NOMO-1 treated with dmso at 0.1 percent for 144 hours (cell line): ENCODE data around the gene BCL2.

Source experiments
- DNase-seq: peaks from one replicate; lab custom pipeline; 2025; ENCODE audit not compliant: unreplicated experiment; lab: John Stamatoyannopoulos, UW

BCL2 gene

DNA sequence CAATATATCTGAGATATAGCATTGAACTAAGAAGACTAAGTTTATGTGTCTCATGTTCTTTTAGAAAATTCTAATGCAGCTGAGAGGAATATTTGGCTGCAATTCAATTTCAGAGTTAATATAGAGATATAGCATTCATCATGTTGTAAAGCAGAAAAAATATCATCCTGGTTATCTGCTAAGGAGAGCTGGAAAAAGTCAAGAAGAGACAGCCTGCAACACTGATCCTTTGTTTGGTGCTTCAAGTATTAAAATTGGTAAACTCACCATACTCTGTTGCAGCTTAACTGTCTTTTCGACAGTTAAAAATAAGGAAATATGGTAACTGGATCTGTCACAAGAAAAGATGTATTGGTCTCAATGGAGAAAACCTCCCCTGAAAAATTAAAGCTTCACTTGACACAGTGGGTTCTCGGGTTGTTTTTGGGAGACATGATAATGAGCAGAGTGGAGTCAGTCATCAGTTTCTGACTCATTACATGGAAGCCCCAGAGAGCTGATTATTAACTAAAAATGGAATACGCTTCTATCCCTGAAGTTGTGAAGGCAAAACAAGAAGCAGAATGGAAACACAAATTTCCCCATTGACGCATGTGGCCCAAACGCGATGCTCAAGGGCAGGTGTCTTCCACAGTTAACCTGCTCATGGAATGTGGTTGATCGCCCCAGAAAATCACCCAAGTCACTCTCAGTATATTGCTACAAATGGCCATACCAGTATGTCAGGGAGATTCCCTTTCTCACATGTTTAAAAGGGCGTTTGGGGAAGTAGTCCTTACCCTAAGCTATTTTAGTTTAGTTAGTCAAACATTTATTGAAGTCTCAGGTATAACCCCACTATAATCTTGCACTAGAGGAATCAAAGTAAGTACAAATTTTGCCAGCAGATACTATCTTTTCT is 8.2 kb downstream of the BCL2 start:
- no peak for DNase-seq

DNA sequence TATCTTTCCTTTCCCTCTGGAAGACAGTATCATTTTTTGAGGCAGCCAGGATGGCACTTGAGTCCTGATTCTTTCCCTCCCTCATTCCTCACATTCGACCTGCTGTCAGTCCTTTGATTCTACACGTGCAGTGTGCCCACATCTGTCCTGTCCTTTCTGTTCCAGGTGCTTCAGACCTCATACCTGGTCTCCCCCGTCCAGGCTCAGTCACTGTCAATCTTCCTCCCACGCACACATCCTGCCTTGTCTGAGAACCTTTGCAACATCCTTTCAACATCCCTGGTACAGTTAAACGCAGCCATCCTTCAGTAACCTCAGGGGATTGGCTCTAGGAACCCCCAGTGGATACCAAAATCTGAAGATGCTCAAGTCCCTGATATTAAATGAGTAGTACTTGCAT is 10.1 kb downstream of the BCL2 start:
- DNase-seq, result no peak

DNA sequence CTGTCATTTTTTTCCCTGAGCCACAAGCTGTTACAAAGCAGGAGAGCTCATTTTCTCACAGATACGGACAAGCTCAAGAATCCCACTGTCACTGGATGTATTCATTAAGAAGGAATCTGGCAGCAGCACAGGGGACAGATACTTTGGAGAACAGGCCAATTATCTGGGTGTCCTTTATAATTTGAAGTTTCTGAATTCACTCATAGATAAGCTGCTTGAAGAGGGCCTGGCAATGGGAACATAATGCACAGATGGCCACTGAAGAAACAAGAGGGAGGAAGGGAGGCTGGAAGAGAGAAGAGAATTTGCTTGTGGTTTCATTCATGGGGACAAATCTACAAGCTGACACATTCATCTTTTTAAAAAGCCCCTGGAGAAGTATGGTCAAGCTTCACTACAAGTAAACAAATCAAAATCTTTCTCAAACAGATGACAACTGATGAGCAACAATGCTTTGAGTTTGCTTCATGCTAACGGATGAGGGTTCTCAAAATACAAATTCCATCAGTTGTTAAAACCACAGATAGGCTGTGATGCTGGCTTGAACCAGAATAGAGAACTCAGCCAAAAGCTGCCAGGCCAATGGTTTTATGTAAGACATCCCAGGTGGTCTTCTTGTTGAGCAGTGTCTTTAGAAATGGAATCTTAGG is 11.9 kb downstream of the BCL2 start:
- no peak for DNase-seq

DNA sequence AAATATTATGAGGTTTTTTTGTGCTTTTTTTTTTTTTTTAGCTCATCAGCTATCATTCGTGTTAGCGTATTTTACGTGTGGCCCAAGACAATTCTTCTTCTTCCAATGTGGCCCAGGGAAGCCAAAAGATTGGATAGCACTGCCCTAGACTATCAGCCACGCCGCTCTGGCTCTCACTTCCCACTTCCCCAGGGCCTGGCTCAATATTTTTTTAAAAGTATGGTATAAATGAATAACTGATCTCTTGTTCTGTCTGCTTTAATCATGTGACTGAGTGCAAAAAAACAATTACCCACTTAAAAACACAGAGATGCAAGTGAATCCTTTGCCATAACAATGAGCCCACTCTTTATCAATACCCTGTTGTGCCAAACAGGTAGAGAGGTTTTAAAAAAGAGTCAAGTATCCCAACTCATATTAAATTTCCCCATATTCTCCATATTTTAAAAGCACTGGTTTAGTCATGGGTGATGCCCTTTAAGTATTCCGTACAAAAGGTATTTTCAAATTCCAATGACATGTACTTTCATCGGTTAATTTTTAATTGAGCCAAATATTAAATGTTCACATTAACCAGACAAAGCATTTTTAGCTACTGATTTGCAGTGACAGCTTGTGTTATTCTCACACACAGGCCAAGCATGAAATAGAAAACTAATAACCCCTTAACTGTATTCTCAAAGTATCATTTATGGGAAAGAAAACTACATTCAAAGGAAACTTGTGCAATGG is 12.6 kb downstream of the BCL2 start:
- DNase-seq, result no peak

DNA sequence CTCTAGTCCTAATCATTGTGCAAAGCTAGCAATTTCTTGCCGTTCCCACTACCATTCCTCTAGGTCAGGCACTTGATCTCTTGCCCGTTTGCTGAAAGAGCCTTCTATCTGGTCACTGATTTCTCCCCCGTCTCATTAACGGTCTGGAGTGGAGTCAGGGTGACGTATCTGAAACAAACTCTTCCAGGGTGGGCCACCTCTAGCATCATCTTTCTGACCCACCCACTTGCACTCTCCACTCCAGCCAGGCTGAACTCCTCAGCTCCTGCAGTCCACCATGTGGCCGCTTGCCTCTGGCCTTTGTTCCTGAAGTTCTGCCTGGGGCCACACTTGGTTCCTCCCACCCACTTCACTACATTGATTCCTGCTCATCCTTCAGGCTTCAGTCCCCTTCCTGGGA is 13.3 kb downstream of the BCL2 start:
- DNase-seq, result no peak

DNA sequence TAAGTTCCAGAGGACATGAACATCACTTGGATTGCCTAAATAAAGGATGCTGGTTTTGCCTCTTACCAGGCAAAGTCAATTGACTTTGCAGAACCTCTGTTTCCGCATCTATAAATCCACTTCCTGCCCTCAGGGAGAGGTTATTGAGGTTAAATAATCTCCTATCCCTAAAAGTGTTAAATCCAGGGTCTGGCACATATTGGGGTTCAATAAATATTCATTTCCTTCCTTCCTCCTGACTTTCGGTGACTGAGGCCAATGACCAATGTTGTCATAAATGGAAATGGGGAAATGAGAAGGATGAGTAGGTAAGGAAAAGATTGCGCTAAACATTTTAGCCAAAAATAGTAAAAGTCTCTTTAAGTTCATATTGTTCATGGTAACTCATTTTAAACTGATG is 16.0 kb downstream of the BCL2 start:
- DNase-seq, result no peak

DNA sequence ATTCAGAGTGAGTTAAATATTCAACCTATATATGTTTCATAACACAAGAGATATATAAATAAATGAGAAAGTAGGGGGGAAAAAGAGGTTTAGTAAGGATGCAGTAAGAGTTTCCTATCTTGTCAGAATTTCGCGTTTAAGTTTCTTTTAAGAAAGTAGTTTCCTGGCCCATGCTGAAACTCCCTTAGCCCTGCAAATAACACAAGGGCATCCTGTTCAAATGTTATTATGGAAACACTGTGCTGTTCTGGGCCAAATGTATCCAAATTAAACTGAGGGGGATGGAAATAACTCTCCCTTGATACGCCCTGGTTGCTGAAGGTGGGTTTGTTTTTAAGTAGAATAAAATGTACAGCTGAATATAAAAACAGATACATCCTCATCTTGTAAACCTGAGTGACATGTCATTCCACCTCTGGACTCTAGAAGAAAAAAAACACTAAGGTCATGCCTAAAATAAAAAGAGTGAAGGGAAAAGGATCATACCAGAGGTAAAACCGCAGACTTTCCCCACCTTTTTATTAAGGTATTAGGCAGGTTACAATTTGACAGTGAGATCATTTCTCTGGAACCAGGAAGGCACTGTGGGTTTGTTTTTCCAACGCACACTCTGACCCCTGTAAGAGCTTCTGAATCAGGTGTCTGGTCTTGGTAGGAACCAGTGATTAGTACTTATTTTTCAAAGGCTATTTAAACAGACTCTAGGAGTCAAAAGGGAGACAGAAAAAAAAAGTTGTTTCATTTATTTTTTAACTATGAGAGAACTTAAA is 16.7 kb downstream of the BCL2 start:
- DNase-seq, result no peak

DNA sequence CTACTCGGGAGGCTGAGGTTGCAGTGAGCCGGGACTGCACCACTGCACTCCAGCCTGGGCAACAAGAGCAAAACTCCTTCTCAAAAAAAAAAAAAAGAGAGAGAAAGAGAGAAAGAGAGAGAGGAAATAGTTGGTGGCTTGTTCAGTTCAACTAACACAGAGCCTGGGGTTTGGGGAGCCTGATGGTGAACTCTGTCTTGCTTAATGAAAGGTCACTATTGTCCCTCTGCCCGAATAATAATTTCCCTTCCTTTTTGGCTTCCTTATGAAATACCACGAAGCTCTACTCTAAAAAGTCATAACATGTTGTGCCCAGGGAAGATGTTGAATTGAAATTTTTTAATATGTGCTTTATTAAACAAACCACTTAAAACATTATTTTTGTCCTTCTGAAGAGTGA is 17.3 kb downstream of the BCL2 start:
- DNase-seq, result no peak

DNA sequence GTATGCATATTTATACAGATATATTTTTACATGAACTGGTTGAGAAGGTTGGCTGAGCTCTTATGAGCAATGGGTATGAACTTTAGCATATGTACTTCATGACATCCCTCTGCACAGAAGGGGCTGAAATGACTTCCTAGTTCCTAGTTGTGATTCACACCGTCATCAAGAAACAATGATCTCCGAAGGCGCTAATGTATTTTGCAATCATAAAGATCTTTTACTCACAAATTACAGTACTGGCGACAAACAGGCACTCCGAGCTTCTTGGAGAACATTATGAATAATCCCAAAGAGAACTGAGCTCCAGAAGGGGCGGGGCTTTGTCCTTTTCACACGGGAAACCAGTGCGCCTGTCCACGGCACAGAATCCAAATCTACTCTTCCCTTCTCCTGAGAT is 18.1 kb downstream of the BCL2 start:
- DNase-seq, result peak; percentile 67

DNA sequence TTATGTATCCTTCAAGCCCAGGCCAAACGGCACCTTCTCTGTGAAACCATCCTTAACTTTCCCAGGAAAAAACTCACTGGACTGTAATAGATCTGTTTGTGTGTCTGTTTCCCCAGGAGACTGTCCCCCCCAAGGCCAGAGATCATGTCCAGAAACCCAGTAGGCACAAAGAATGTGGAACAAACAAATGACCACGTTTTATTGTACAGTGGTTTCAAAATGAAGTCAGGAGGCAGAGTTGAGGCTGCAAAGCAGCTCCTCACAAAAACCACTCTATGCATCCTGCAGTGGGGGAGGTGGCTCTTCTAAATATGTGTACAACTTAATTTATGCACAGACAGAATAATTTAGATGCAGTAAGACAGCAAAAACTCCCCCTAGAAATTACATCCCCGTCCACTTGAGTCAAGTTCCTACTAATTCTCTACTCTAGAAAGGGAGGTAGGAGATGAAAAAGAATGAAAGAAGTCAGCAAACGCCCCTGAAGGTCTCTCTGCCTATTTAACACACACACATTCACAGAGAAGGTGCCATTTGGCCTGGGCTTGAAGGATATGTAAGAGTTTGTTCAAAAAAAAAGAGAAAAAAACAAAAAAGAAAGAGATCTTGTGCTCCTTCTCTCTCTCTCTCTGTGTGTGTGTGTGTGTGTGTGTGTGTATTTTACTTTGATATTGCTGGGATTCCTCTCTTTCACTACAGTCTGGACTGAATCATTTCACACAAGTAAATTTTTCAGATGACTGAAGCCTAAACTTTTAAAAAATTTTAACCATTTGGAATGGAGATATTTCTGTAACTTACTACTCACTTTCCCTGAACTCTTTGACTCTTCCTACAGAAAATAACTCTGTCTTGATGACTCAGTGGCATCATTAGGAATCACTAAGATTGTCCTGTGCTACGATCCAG is 19.5 kb downstream of the BCL2 start:
- DNase-seq, result no peak

DNA sequence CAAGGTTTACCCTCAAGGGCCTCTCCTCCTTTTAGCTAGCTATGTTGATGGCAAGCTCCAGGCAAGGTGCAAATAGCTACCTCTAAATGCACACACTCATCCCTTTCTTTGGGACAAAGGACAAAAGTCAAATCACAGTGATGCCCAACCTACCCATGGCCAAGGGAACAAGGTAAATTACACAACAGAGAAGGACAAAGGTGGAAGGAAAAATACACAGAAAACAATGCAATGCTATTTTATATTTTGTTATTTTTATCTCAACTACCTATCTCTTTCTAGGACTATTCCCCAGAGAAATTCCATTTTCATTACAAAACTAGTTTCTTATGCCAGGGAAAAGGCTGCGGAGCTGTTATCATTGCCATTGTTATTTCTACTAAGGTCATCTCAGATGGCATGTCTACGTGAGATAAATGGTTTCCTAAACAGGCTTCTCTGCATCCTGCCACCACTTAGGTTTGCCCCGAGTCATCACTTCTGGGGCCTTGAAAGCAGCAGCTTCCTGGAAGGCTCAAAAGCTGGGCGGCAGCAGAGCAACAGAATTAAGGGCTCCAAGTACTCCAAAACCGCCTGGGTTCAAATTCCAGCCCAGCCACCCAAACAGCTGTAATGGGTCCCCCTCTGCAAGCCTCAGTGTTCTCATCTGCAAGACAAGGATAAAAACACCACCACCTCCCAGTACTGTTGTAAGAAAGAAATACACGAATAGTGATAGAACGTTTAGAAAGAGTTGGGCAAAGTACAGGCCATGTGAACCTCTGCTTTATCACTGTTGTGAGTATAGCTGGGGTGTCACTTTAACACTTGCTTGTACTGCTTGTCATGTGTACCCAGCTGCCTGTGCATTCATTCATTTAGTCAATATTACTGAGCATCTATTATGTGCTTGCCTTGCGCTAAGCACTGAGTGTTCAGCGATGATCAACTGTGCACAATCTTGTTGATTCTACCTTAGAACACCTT is 20.9 kb downstream of the BCL2 start:
- no peak for DNase-seq

DNA sequence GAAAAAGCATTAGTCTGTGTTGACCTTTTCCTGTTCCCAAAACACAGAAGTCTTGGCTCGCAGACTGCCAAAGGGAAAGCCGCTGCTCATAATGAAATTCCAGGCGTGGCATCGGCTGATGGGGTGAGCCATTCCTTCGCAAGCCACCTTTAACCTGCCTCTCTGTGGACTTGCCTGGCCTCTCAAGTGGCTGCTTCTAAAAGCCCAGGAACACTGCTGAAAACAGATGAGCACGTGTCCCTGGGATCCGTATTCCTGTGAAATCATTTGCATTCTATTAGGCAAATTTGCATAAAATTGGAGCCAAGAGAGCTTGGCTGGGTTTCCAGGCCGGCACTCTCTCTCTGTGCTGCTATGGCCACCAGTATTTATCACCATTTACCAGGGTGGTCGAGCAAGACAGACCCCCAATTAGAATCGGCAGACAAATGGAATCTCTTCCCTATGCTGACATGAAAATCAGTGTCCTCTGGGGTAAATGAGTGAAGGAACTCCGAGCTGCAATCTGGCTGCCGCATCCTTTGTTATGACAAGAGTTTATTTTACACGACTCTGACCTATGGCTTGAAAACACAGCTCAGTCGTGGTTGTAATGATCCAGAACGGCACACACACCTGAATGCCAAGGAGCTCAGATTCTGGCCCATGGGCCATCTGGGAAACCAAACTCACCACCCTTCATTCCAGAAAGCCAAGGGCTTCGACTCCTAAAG is 21.7 kb downstream of the BCL2 start:
- DNase-seq, result no peak

DNA sequence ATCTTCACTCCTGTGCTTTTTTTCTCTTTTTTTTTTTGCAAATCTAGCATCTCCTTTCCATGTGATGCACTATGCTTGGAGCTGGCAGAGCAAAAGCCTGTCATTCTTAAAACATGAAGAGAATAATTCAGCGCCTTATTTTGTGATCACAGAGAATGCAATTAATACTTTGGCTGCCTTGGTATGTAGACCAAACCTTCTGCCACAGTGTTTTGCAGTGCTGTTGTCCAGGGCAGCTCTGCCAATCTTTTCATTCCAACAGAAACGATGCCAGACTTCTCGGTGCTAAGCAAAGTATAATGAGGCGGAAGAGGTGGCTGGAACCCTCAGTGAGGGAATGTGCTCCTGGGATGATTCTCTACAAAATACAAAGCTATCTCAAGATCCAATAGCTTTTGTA is 25.6 kb downstream of the BCL2 start:
- no peak for DNase-seq

DNA sequence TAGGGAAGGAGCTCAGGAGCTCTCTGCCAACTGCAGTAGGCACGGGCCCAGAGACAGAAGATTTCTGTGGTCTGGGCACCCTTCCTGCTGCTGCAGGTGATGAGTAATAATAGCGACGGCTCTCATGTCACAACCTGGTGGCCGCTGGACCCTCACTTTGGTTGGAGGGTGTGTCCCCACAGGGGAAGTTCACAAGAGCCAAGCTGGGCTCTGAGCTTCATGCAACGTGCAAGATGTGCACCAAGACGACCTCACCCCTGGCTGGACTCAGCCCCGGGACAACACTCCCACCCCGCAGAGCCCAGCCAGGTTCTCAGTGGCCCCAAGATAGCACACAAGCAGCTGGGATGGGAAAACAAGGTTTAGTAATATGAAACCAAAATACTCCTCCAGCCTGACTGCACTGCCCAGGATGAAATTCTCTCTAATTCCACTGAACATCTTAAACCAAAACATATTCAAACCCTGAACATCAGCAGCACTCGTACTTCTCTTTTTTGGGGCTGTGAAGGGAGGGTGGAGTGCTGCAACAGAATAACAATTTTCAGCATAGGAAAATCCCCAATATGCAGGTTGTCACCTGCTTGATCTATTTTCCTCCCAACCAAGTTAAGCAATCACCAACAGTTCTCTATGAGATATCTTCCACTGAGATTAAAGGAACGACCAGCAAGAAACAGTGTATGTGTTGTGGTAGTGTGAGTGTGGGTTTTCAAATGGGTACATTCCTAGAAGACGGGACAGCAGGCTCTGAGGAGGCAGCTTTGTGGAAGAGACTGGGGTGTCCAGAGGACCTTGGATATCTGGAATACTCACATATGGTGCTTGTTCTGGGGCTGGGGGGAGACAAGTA is 26.5 kb downstream of the BCL2 start:
- peak; percentile 63 for DNase-seq

DNA sequence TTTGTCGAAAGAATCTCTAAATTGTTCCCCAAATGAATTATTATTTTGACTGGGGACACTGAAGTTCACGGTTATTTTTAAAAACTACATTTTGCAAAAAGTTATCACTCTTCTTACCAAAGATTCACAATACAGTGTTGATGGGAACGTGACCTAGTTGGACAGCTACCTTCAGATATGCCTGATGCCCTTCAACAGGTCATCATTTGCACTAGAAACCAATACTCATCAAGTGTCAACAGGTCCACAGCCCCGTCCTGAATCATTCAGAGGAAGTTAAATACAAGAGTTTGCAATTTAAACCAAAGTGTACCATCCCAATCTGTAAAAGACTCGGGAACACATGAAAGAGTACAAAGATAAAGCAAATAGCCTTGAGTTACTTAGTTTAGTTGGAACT is 28.3 kb downstream of the BCL2 start:
- DNase-seq, result no peak

DNA sequence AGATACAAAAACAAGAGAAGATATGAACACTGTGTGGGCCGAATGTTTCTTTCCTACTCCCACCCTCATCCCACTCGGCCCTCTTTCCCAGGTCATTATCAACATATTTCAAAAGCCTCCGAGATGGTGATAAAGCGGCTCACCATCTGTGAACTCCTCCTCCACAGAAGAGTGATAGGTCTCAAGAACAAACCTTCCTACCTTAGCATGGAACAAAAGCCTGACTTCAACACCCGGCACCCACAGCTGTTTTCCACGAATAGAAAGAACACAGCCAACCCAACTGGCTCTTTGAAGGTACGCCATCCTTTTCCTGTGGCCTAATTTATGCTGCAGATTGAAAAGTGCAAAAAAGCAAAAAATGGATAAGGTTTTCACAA is 28.8 kb downstream of the BCL2 start:
- no peak for DNase-seq

DNA sequence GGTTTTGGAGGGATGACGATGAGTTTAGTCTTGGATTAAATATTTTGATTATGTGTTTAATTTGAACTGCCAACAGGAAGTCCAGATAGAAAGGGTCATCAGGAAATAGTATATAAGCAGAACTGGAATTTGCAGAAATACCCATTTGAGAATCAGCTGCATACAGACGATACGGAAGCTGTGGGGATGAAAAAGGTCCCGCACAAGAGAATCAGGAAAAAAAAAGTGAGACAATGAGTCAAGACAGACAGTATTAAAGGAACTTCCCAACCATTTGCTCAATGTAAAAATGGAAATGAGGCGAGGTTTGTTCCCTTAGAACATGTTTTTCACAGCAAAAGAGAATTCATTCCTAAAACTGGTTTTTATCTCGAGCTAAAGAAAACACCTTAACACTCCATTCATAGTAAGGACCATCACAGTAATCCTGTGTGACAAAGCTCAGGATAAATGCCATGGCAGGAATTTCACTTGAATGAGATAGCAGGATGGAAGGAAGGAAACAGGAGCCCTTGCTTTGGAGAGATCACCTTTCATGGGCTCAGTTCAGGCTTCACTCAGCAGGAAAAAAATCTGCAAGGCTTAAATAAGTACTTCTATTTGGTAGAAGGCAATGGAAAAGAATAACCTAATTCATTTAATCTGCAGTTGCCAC is 29.3 kb downstream of the BCL2 start:
- no peak for DNase-seq
